Immature natural killer cell (primary cell): ENCODE measurements around the gene TLR3. TPM values are rescaled to one million over a fixed set of nuclear protein-coding genes. Genes with fewer than 3 reads are reported as not detected.
A peak's percentile ranks its signal among the peaks of the same experiment; 100 is the strongest.

ENCODE experiments used
- DNase-seq, 3 donors: peaks; one replicate each; pipeline ENCODE4 v3.0.0; 2022; ENCODE audit warnings: mixed read lengths in 1 of 3
- H3K27ac Mint-ChIP-seq, 6 donors: one replicate each; pipeline ENCODE4 v1.8.0; 2020; ENCODE audit warnings: mixed read lengths in 6 of 6, mild to moderate bottlenecking in 5 of 6, inconsistent platforms in 4 of 6, moderate library complexity in 3 of 6
- H3K27me3 Mint-ChIP-seq, 3 donors: one replicate each; pipeline ENCODE4 v1.8.0; 2020 to 2021; ENCODE audit warnings: low read depth in 3 of 3, mild to moderate bottlenecking in 3 of 3, mixed read lengths in 3 of 3, moderate library complexity in 3 of 3, inconsistent platforms in 1 of 3
- H3K36me3 Mint-ChIP-seq, 3 donors: one replicate each; pipeline ENCODE4 v1.8.0; 2020; ENCODE audit warnings: mixed read lengths in 3 of 3, inconsistent platforms in 2 of 3, mild to moderate bottlenecking in 2 of 3
- H3K4me1 Mint-ChIP-seq, 2 donors: one replicate each; pipeline ENCODE4 v1.8.0; 2020; ENCODE audit warnings: inconsistent platforms in 2 of 2, mild to moderate bottlenecking in 2 of 2, mixed read lengths in 2 of 2, moderate library complexity in 1 of 2
- H3K4me3 Mint-ChIP-seq, 5 donors: one replicate each; pipeline ENCODE4 v1.8.0; 2020; ENCODE audit warnings: mild to moderate bottlenecking in 5 of 5, mixed read lengths in 5 of 5, inconsistent platforms in 3 of 5, moderate library complexity in 3 of 5
- H3K9me3 Mint-ChIP-seq, 6 donors: one replicate each; pipeline ENCODE4 v1.8.0; 2020; ENCODE audit warnings: mild to moderate bottlenecking in 6 of 6, mixed read lengths in 6 of 6, inconsistent platforms in 4 of 6, moderate library complexity in 3 of 6
- polyA plus RNA-seq, 3 donors: library from polyadenylated mRNA; unstranded; fragments of 300-500 nt; fragmentation: Illumina TruSeq; gene quantifications; one replicate each; pipeline ENCODE4 v1.2.3, GENCODE V29; 2021

Gene TLR3
- polyA plus RNA-seq, 3 donors from 2014 or later, result 2.5 to 13.3 (median 5.8) TPM

GRCh38 chr4:186067757-186068385, 1.1 kb upstream of the TLR3 start:
- no peaks in the 10 kb centered on the region for H3K27me3 Mint-ChIP-seq
- peaks cover 25 to 33% of the 10 kb centered on the region in 2 donors for H3K4me1 Mint-ChIP-seq
- DNase-seq, result peak; percentile 23 to 51 (median 39)
- H3K4me3 Mint-ChIP-seq, result peak overlapping the region; percentile 79 to 98 (median 83)
- no peaks in the 10 kb centered on the region for H3K9me3 Mint-ChIP-seq
- peak overlapping the region in 4 of 6 donors; percentile 13 to 88 (median 68) for H3K27ac Mint-ChIP-seq
- H3K36me3 Mint-ChIP-seq, result no peaks in the 10 kb centered on the region

DNA sequence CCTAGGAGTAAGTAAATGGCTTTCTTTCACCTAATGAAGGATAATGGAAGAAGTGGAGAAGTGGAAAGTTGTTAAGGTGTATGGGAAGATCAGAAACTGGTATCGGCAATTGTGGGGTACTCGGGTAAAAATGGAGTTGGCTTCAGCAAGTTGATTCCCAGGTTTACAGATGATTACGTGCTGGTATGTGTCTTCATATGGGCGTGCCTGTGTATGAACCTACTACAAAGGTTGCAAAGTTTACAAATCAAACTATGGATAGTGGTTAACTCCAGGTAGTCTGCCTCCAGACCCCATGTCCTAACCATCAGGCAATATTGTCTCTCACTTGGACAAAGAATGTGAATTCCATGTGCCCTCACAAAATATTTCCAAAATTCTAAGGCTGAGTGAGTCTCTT, 773 bp downstream of the TLR3 start:
- H3K4me1 Mint-ChIP-seq, result peaks cover 25 to 37% of the 10 kb centered on the region in 2 donors
- no peaks in the 10 kb centered on the region for H3K36me3 Mint-ChIP-seq
- H3K27me3 Mint-ChIP-seq, result no peaks in the 10 kb centered on the region
- DNase-seq, result no peak
- H3K4me3 Mint-ChIP-seq, result peak overlapping the region; percentile 79 to 98 (median 83)
- H3K27ac Mint-ChIP-seq, result peak overlapping the region; percentile 46 to 85 (median 69)
- no peaks in the 10 kb centered on the region for H3K9me3 Mint-ChIP-seq

GRCh38 chr4:186072516-186072915, 3.6 kb downstream of the TLR3 start:
- Mint-ChIP-seq H3K4me1 (peaks cover 25 to 33% of the 10 kb centered on the region in 2 donors), H3K27ac (no peak overlapping the region), H3K4me3 (no peak overlapping the region), H3K9me3 (no peaks in the 10 kb centered on the region), H3K27me3 (no peaks in the 10 kb centered on the region), H3K36me3 (peaks cover 0 to 8% (median 2%) of the 10 kb centered on the region in 3 donors)
- DNase-seq, result no peak

GRCh38 chr4:186074189-186074588, 5.2 kb downstream of the TLR3 start:
- DNase-seq, result no peak
- peaks cover 5 to 15% (median 8%) of the 10 kb centered on the region in 3 donors for H3K36me3 Mint-ChIP-seq
- no peak overlapping the region for H3K4me3 Mint-ChIP-seq
- H3K27me3 Mint-ChIP-seq, result no peaks in the 10 kb centered on the region
- H3K9me3 Mint-ChIP-seq, result no peaks in the 10 kb centered on the region
- H3K27ac Mint-ChIP-seq, result no peak overlapping the region
- peaks cover 12 to 17% of the 10 kb centered on the region in 2 donors for H3K4me1 Mint-ChIP-seq

DNA sequence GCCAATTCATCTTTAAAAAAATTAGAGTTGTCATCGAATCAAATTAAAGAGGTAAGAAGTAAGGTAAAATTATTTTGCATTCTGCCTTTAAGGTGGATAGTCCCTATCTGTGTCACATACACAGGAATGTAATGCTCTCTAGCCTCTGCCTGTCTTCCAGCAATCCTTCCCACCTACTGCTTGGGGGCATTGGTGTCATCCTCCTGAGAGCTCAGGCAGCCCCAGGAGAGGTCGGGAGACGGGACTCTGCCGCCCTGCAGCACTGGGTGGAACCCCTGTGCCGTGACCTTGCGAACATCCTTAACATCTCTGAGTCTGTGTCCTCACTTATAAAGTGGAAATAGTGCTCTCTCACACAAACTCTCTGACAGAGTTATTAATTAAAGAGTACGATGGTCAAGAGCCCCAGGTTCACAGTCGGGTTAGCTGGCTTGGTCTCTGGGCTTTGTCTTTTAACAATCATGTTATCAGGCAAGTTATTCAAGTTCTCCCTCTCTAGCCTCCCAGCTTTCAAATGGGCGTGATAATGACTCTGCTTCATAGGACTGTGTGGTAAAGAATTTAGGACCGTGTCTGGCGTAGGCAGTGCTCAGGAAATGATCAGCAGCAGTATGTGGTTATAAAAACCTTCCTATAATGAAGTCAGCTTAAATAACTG, 10.2 kb downstream of the TLR3 start:
- no peak for DNase-seq
- Mint-ChIP-seq H3K4me3 (no peak overlapping the region), H3K4me1 (no peaks in the 10 kb centered on the region), H3K27ac (no peak overlapping the region), H3K9me3 (no peaks in the 10 kb centered on the region), H3K36me3 (peaks cover 27 to 38% (median 32%) of the 10 kb centered on the region in 3 donors), H3K27me3 (peaks cover 0 to 2% (median 0%) of the 10 kb centered on the region in 3 donors)

DNA sequence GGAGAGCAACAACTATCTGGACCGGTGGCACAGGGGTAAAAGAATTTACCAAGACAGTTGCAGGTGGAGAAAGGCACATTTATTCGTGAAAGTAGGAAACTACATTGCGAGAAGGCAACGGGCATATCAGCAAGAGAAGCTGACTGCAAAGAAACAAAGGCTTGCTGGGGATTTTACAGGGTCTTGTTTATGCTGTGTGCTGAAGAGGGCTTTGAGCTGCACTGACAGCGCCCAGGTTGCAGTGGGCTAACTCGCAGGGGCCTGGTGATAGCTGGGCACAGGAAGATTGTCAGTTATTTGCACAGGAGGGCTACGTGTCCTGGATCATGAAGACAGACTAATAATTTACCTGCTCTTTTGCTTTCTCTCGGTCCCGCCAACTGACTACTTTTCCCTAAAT, 10.7 kb downstream of the TLR3 start:
- Mint-ChIP-seq H3K4me1 (no peaks in the 10 kb centered on the region), H3K27me3 (peaks cover 0 to 2% (median 0%) of the 10 kb centered on the region in 3 donors), H3K27ac (no peak overlapping the region), H3K9me3 (no peaks in the 10 kb centered on the region), H3K4me3 (no peak overlapping the region), H3K36me3 (peaks cover 27 to 38% (median 32%) of the 10 kb centered on the region in 3 donors)
- DNase-seq, result no peak

DNA sequence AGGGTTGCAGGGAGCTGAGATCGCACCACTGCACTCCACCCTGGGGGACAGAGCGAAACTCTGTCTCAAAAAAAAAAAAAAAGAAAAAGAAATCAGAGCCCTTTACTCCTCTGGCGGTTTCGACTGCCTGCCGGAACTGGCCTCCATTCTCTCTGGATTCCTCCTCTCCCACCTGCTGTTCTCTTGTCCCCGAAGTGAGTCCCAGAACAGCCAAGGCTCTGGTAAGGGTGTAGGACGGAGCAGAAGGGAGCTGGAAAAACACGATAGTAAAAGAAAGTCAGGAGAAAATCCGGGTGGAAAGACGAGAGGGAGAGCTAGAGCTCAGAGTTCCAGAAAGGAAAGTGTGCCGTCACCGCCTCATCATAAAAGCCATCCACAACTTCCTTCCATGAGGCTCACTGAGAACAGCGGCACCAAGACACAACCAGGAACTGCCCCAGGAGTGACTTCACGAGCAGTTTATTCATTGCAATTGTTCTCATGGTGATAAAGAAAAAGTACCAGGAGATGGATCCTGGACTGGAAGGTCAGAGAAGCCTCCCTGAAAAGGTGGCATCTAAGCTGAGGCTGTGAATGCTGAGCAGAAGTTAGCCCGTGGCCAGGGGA, 12.3 kb downstream of the TLR3 start:
- peaks cover 27 to 38% (median 32%) of the 10 kb centered on the region in 3 donors for H3K36me3 Mint-ChIP-seq
- no peak for DNase-seq
- no peak overlapping the region for H3K4me3 Mint-ChIP-seq
- peak overlapping the region in 2 of 6 donors; percentile 43 to 49 for H3K27ac Mint-ChIP-seq
- no peaks in the 10 kb centered on the region for H3K4me1 Mint-ChIP-seq
- peaks cover 0 to 2% (median 0%) of the 10 kb centered on the region in 3 donors for H3K27me3 Mint-ChIP-seq
- H3K9me3 Mint-ChIP-seq, result no peaks in the 10 kb centered on the region

- no peak for DNase-seq
- peaks cover 27 to 34% (median 32%) of the 10 kb centered on the region in 3 donors for H3K36me3 Mint-ChIP-seq
- no peak overlapping the region for H3K27ac Mint-ChIP-seq
- no peak overlapping the region for H3K4me3 Mint-ChIP-seq
- H3K4me1 Mint-ChIP-seq, result no peaks in the 10 kb centered on the region
- peaks cover 0 to 2% (median 0%) of the 10 kb centered on the region in 3 donors for H3K27me3 Mint-ChIP-seq
- H3K9me3 Mint-ChIP-seq, result no peaks in the 10 kb centered on the region
These were observed 13.3 kb downstream of the TLR3 start for GRCh38 chr4:186082221-186082620.

DNA sequence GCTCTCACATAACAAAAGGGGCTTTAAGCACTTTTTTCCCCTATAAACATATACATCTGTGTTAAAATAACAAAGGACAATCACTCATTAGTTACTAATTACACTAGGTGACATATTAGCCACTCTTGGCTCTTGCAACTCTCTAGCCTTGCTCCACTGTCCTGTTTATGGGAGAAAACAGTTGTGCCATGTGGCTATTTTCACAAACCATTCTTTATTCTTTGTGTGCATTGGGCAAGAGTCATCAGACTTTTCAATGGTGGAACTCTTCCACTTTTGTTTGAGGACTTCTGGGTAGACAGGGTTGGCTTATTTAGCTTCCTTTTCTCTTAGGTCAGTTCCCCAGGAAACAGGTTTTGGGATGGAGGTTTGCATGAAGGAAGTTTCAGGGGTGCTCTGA, 19.6 kb downstream of the TLR3 start:
- no peak overlapping the region for H3K27ac Mint-ChIP-seq
- peaks cover 0 to 3% (median 0%) of the 10 kb centered on the region in 6 donors for H3K9me3 Mint-ChIP-seq
- H3K4me1 Mint-ChIP-seq, result no peaks in the 10 kb centered on the region
- no peak overlapping the region for H3K4me3 Mint-ChIP-seq
- H3K36me3 Mint-ChIP-seq, result peaks cover 3 to 19% (median 18%) of the 10 kb centered on the region in 3 donors
- DNase-seq, result no peak
- peaks cover 0 to 3% (median 1%) of the 10 kb centered on the region in 3 donors for H3K27me3 Mint-ChIP-seq

DNA sequence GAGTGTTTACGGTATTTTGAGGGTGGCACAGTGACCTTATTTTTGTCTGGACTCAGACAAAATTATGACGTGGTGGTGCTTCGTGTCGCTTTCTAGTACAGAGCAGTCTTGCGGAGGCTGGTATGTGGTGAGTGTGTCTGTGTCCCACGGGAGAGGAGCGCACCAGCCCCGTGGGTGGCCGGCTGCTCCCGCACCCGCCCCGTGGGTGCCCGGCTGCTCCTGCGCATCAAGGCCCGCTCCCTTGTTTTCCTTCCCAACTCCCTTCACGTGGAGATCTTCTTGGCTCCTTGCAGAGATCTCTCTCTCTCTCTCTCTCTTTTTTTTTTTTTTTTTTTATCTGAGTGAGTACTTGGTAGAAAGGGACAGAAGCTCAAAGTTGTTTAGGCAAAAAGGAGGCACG, 23.3 kb downstream of the TLR3 start:
- H3K9me3 Mint-ChIP-seq, result peaks cover 0 to 3% (median 0%) of the 10 kb centered on the region in 6 donors
- no peaks in the 10 kb centered on the region for H3K4me1 Mint-ChIP-seq
- no peak overlapping the region for H3K4me3 Mint-ChIP-seq
- H3K27ac Mint-ChIP-seq, result no peak overlapping the region
- DNase-seq, result no peak
- H3K36me3 Mint-ChIP-seq, result peaks cover 0 to 16% (median 15%) of the 10 kb centered on the region in 3 donors
- peaks cover 2 to 5% (median 4%) of the 10 kb centered on the region in 3 donors for H3K27me3 Mint-ChIP-seq

DNA sequence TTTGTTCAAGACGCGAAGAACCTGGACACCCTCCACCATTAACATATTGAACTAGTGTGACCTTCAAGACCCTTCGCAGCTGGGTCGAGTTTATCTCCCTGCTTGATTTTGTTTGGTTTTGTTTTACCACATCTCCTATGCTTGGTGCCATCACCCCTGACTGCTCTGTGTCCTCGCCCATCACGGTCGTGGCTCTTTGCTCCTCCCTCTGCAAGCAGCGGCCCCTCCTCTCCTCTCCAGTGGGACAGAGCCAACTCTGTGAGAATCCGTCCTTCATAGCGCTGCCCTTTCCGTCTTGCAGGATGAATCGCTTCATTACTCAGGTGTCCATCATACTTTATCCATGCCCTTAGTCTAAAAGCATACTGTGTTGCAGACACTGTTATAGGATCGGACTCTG, 26.4 kb downstream of the TLR3 start:
- H3K4me1 Mint-ChIP-seq, result no peaks in the 10 kb centered on the region
- DNase-seq, result no peak
- H3K9me3 Mint-ChIP-seq, result no peaks in the 10 kb centered on the region
- peaks cover 2 to 5% (median 4%) of the 10 kb centered on the region in 3 donors for H3K27me3 Mint-ChIP-seq
- no peak overlapping the region for H3K4me3 Mint-ChIP-seq
- H3K36me3 Mint-ChIP-seq, result no peaks in the 10 kb centered on the region
- no peak overlapping the region for H3K27ac Mint-ChIP-seq

DNA sequence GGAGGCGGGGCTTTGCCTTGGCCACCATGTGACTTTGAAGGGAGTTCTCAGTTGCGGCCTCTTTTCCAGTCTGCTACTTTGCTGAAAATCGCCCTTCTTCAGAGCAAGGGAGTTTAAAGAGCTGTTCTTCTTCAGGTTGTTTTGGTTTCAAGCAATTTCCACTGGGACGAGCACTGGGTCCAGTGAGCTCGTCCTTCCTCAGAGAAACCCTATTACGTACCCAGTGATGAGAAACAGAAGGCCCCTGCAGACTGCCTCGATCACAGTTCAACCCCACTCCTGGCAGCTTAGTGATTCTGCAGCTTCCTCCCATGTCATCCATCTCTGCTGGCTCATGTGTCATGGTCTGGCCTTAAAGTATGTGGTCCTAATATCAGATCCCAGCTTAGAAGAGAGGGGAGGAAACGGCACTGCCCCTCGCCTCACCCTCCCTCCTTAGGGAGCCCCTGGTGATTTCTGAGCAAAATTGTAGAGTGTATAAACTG, 27.8 kb downstream of the TLR3 start:
- no peak for DNase-seq

DNA sequence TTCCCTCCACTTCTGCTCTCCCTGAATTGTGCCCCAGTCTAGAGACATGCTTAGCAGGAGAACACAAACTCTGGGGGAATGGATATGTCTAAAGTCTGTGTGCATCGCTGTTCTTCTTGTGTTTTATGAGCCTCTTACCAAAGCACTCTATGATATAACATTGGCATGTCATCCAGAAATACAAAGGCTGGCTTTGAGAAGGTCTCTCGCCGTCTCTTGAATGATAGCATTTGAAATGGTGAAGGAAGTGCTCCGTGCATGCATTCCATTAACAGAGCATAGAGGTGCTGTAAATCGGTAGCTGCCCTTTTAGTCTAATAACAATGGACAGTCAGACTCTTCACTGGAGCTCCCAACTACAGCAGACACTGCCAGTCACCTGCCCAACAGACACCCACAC, 28.4 kb downstream of the TLR3 start:
- DNase-seq, result no peak
- no peaks in the 10 kb centered on the region for H3K36me3 Mint-ChIP-seq
- H3K9me3 Mint-ChIP-seq, result no peaks in the 10 kb centered on the region
- no peaks in the 10 kb centered on the region for H3K4me1 Mint-ChIP-seq
- H3K27ac Mint-ChIP-seq, result no peak overlapping the region
- no peak overlapping the region for H3K4me3 Mint-ChIP-seq
- peaks cover 2 to 4% (median 3%) of the 10 kb centered on the region in 3 donors for H3K27me3 Mint-ChIP-seq

More for the DNA sequence above, 27.8 kb downstream of the TLR3 start:
- H3K27me3 Mint-ChIP-seq, result peaks cover 2 to 3% (median 2%) of the 10 kb centered on the region in 3 donors
- H3K4me1 Mint-ChIP-seq, result no peaks in the 10 kb centered on the region
- H3K27ac Mint-ChIP-seq, result no peak overlapping the region
- no peaks in the 10 kb centered on the region for H3K9me3 Mint-ChIP-seq
- H3K4me3 Mint-ChIP-seq, result no peak overlapping the region
- H3K36me3 Mint-ChIP-seq, result no peaks in the 10 kb centered on the region

DNA sequence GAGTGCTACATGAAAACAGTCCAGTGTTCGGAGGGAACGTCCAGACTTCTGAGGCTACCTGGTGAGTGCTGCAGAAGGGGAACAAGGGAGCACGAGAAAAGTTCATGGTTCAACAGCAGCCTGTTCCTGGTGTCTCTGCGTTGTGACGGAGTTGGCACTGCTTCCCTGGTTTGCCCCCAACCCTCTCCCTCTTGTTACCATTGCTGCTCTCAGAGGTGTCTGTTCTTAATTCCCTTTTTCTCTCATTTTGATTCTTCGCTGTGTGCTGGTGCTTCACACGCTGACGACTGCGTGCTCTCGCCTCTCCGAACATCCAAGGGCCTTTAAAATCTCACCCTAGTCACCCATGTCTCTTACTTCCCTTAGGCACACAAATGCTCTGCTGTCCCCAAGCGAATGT, 34.0 kb downstream of the TLR3 start:
- Mint-ChIP-seq H3K4me3 (no peak overlapping the region), H3K36me3 (no peaks in the 10 kb centered on the region), H3K27ac (no peak overlapping the region), H3K27me3 (peaks cover 9 to 34% (median 28%) of the 10 kb centered on the region in 3 donors), H3K4me1 (peaks cover 6 to 15% of the 10 kb centered on the region in 2 donors), H3K9me3 (no peaks in the 10 kb centered on the region)
- no peak for DNase-seq
